CD4-positive, alpha-beta T cell treated with Interleukin-2 at 100 ng/mL for 4 hours (primary cell): ENCODE data around the gene SMARCC1.

Source experiments
- DNase-seq: peaks from one replicate; pipeline ENCODE4 v3.0.0-alpha.2; 2020; ENCODE audit warnings: low spot score

Gene SMARCC1

GRCh38 chr3:47634996-47635395 lies 146.7 kb downstream of the SMARCC1 start:
- DNase-seq, result no peak

- no peak for DNase-seq
Observed at GRCh38 chr3:47630810-47631209, 150.9 kb downstream of the SMARCC1 start.

GRCh38 chr3:47629770-47630169 lies 151.9 kb downstream of the SMARCC1 start:
- no peak for DNase-seq

- no peak for DNase-seq
Observed at GRCh38 chr3:47628426-47628825, 153.3 kb downstream of the SMARCC1 start.

- no peak for DNase-seq
Observed at GRCh38 chr3:47622671-47623461, 158.8 kb downstream of the SMARCC1 start.

GRCh38 chr3:47617086-47618010 lies 164.3 kb downstream of the SMARCC1 start:
- DNase-seq, result no peak

- DNase-seq, result no peak
Observed at GRCh38 chr3:47614788-47615187, 166.9 kb downstream of the SMARCC1 start.

GRCh38 chr3:47613722-47614121 lies 168.0 kb downstream of the SMARCC1 start:
- no peak for DNase-seq

- DNase-seq, result no peak
Observed at GRCh38 chr3:47612879-47613278, 168.8 kb downstream of the SMARCC1 start.

GRCh38 chr3:47612178-47612577 lies 169.5 kb downstream of the SMARCC1 start:
- DNase-seq, result no peak

- no peak for DNase-seq
Observed at GRCh38 chr3:47611576-47611975, 170.1 kb downstream of the SMARCC1 start.

- no peak for DNase-seq
Observed at GRCh38 chr3:47610583-47610982, 171.1 kb downstream of the SMARCC1 start.

GRCh38 chr3:47607335-47607734 lies 174.4 kb downstream of the SMARCC1 start:
- no peak for DNase-seq

GRCh38 chr3:47606165-47606564 lies 175.5 kb downstream of the SMARCC1 start:
- no peak for DNase-seq

GRCh38 chr3:47605652-47606051 lies 176.0 kb downstream of the SMARCC1 start:
- DNase-seq, result no peak

- no peak for DNase-seq
Observed at GRCh38 chr3:47604145-47604544, 177.5 kb downstream of the SMARCC1 start.

- DNase-seq, result no peak
Observed at GRCh38 chr3:47603332-47603731, 178.4 kb downstream of the SMARCC1 start.

GRCh38 chr3:47601281-47601680 lies 180.4 kb downstream of the SMARCC1 start:
- DNase-seq, result no peak

- no peak for DNase-seq
Observed at GRCh38 chr3:47594792-47595191, 186.9 kb downstream of the SMARCC1 start.

- DNase-seq, result no peak
Observed at GRCh38 chr3:47592066-47592795, 189.5 kb downstream of the SMARCC1 start.

- no peak for DNase-seq
Observed at GRCh38 chr3:47590216-47590615, 191.5 kb downstream of the SMARCC1 start.

GRCh38 chr3:47588587-47588986 lies 193.1 kb downstream of the SMARCC1 start:
- DNase-seq, result no peak
